Upper lobe of right lung (tissue), 1 donor: ENCODE data around the gene PAX9. TPM values are rescaled to one million over a fixed set of nuclear protein-coding genes. Genes with fewer than 3 reads are reported as not detected.

Experiments used
- ATAC-seq: fragments of 200-7000 bp; cut with Tn5 transposase; one replicate; pipeline ENCODE4 v1.9.1; 2020; ENCODE audit warnings: mild to moderate bottlenecking, moderate library complexity
- DNase-seq: peaks from one replicate; pipeline ENCODE4 v3.0.0-alpha.2; 2020
- H3K27ac ChIP-seq: fragments of 200-600 bp; one replicate; pipeline ENCODE4 v1.8.0; 2022
- H3K27me3 ChIP-seq: fragments of 200-600 bp; one replicate; pipeline ENCODE4 v1.8.0; 2022; ENCODE audit warnings: mild to moderate bottlenecking
- H3K36me3 ChIP-seq: fragments of 200-600 bp; one replicate; pipeline ENCODE4 v1.8.0; 2022
- H3K4me1 ChIP-seq: fragments of 200-600 bp; one replicate; pipeline ENCODE4 v1.8.0; 2022
- H3K4me3 ChIP-seq: fragments of 200-600 bp; one replicate; pipeline ENCODE4 v1.8.0; 2022; ENCODE audit warnings: mild to moderate bottlenecking
- H3K9me3 ChIP-seq: fragments of 200-600 bp; one replicate; pipeline ENCODE4 v1.8.0; 2022
- CTCF ChIP-seq: fragments of 200-600 bp; IDR thresholded peaks from one replicate; pipeline ENCODE4 v1.8.0; 2022; ENCODE audit warnings: antibody characterized with exemption
- intact Hi-C: fragments of 100-400 bp; cut with DNase I; formaldehyde crosslinking; loops from one replicate; pipeline ENCODE4 v1.11.0; 2022
- total RNA-seq: library from RNA; stranded (reverse); fragmentation: NEBNext Ultra II Directional; extraction: Animal tissue kit (Norgen Biotek cat#: 25700); gene quantifications from one replicate; pipeline ENCODE4 v1.2.1, GENCODE V29; 2021
- donor health status: DM: no; HTN: yes; CAD: no; lungs with severe emphysema.

Gene PAX9
- total RNA-seq, 1 donor from 2014 or later = 0.78 TPM

- TF ChIP-seq CTCF = no peak
- H3K4me1 ChIP-seq = no peaks in the 10 kb centered on the region
- no peak overlapping the region for H3K27ac ChIP-seq
- no peak for ATAC-seq
- H3K27me3 ChIP-seq = no peaks in the 10 kb centered on the region
- H3K4me3 ChIP-seq = no peak overlapping the region
- H3K9me3 ChIP-seq = no peaks in the 10 kb centered on the region
- H3K36me3 ChIP-seq = no peaks in the 10 kb centered on the region
- no peak for DNase-seq
- intact Hi-C loops = no loop called here
Measured at GRCh38 chr14:36713960-36714703, 52.5 kb downstream of the PAX9 start.

GRCh38 chr14:36716614-36717184, 55.0 kb downstream of the PAX9 start:
- no peak overlapping the region for H3K4me3 ChIP-seq
- intact Hi-C loops = no loop called here
- no peaks in the 10 kb centered on the region for H3K36me3 ChIP-seq
- H3K9me3 ChIP-seq = no peaks in the 10 kb centered on the region
- no peaks in the 10 kb centered on the region for H3K4me1 ChIP-seq
- H3K27ac ChIP-seq = no peak overlapping the region
- ATAC-seq (no peak), DNase-seq (no peak)
- no peaks in the 10 kb centered on the region for H3K27me3 ChIP-seq
- no peak for TF ChIP-seq CTCF

GRCh38 chr14:36717363-36717762, 55.7 kb downstream of the PAX9 start:
- Histone ChIP-seq H3K9me3 (no peaks in the 10 kb centered on the region), H3K27ac (no peak overlapping the region), H3K36me3 (no peaks in the 10 kb centered on the region), H3K4me3 (no peak overlapping the region), H3K4me1 (no peaks in the 10 kb centered on the region), H3K27me3 (no peaks in the 10 kb centered on the region)
- ATAC-seq = no peak
- intact Hi-C loops = no loop called here
- DNase-seq = no peak
- TF ChIP-seq CTCF = no peak

- Histone ChIP-seq H3K27ac (no peak overlapping the region), H3K4me3 (no peak overlapping the region), H3K4me1 (no peaks in the 10 kb centered on the region), H3K27me3 (no peaks in the 10 kb centered on the region), H3K9me3 (no peaks in the 10 kb centered on the region), H3K36me3 (no peaks in the 10 kb centered on the region)
- DNase-seq (no peak), ATAC-seq (no peak)
- intact Hi-C loops = no loop called here
- no peak for TF ChIP-seq CTCF
Measured at GRCh38 chr14:36718216-36718615, 56.6 kb downstream of the PAX9 start.

- Histone ChIP-seq H3K4me3 (no peak overlapping the region), H3K27me3 (no peaks in the 10 kb centered on the region), H3K36me3 (no peaks in the 10 kb centered on the region), H3K9me3 (no peaks in the 10 kb centered on the region), H3K27ac (no peak overlapping the region), H3K4me1 (no peaks in the 10 kb centered on the region)
- no peak for TF ChIP-seq CTCF
- intact Hi-C loops = no loop called here
- no peak for ATAC-seq
- no peak for DNase-seq
Measured at GRCh38 chr14:36719823-36720222, 58.2 kb downstream of the PAX9 start.
